ENCODE measurements around the gene PDE2A.

DNA sequence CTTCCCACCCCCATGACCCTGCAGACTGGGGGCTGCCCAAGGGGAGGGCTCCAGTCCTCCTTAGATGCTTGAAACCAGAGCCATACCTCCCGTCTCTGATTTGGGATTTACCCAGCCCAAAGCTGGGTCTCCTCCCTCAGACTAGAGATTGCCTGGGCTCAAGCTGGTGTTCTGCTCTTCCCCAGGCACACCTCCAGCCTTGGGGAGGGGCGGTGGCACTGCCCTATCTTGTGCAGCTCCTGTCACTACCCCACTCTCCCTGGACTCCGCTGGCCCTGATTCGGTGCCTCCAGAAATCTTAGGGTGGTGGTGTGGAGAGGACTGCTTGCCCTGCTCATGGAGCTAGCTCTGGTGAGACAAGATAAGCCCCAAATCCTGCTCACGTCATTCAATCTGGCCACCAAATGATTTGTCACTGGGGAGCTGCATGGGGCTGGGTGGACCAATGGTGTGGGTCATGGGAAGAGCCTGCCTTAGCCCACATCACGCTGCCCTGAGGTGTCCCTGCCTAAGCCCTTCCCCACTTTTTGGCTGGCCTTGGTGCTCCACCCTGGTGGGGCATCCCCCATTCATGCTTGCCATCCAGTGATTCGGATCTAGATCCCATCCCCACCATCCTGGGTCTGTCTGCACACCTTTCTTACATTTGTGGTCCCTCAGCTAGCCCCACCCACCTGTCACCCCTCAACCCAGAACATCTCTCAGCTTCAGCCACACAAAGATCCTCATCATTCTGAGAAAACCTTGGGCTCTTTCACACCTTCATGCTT lies 87.7 kb downstream of the PDE2A start:
- TF ChIP-seq CTCF (IDR thresholded peaks at IDR 0.05; ENCODE audit: low read depth, low read length) (no peak), EZH2phosphoT487 (IDR thresholded peaks at IDR 0.05; ENCODE audit: low read depth) (no peak)
